Hepatocyte (in vitro differentiated cells): ENCODE data around the gene WNT2B. TPM values are rescaled to one million over a fixed set of nuclear protein-coding genes. Genes with fewer than 3 reads are reported as not detected.

ENCODE experiments used
- DNase-seq: peaks from one replicate; pipeline ENCODE4 v3.0.0-alpha.2; 2016; ENCODE audit warnings: low spot score
- H2AFZ ChIP-seq: fragments of 200-600 bp; sonication (generic); 2 replicates; pipeline ENCODE4 v1.6.0; 2016; ENCODE audit warnings: antibody characterized with exemption, mild to moderate bottlenecking
- H3K27ac ChIP-seq: fragments of 200-600 bp; sonication (generic); 2 replicates; pipeline ENCODE4 v1.5.1; 2016; ENCODE audit warnings: mild to moderate bottlenecking
- H3K27me3 ChIP-seq: fragments of 200-600 bp; sonication (generic); 2 replicates; pipeline ENCODE4 v1.6.1; 2016
- H3K36me3 ChIP-seq: fragments of 200-600 bp; sonication (generic); replicated peaks from 2 replicates; pipeline ENCODE4 v1.5.1; 2016; ENCODE audit warnings: low read depth; ENCODE audit not compliant: insufficient read depth
- H3K4me1 ChIP-seq: fragments of 200-600 bp; sonication (generic); 2 replicates; pipeline ENCODE4 v1.5.1; 2016; ENCODE audit warnings: mild to moderate bottlenecking, moderate library complexity; ENCODE audit not compliant: insufficient read depth
- H3K4me2 ChIP-seq: fragments of 200-600 bp; sonication (generic); 2 replicates; pipeline ENCODE4 v1.6.0; 2016
- H3K4me3 ChIP-seq: fragments of 200-600 bp; sonication (generic); 2 replicates; pipeline ENCODE4 v1.5.1; 2016; ENCODE audit warnings: mild to moderate bottlenecking
- H3K79me2 ChIP-seq: fragments of 200-600 bp; sonication (generic); 2 replicates; pipeline ENCODE4 v1.6.0; 2017; ENCODE audit warnings: mild to moderate bottlenecking
- H3K9me2 ChIP-seq: fragments of 200-600 bp; sonication (generic); replicated peaks from 2 replicates; pipeline ENCODE4 v1.6.0; 2017; ENCODE audit warnings: mild to moderate bottlenecking; ENCODE audit not compliant: insufficient read depth
- H3K9me3 ChIP-seq: fragments of 200-600 bp; sonication (generic); 2 replicates; pipeline ENCODE4 v1.5.1; 2016; ENCODE audit warnings: low read depth, mild to moderate bottlenecking
- H4K20me1 ChIP-seq: fragments of 200-600 bp; sonication (generic); 2 replicates; pipeline ENCODE4 v1.6.0; 2016; ENCODE audit warnings: mild to moderate bottlenecking; ENCODE audit not compliant: insufficient read depth, poor library complexity, severe bottlenecking
- EZH2 ChIP-seq: fragments of 200-600 bp; sonication (generic); IDR thresholded peaks from 2 replicates; pipeline ENCODE4 v1.6.1; 2016; ENCODE audit warnings: antibody characterized with exemption, mild to moderate bottlenecking, borderline replicate concordance
- EZH2phosphoT487 ChIP-seq: fragments of 200-600 bp; sonication (generic); IDR thresholded peaks from one replicate; pipeline ENCODE4 v1.6.1; 2018; ENCODE audit warnings: antibody characterized with exemption, mild to moderate bottlenecking, low read depth, moderate library complexity; ENCODE audit not compliant: unreplicated experiment, severe bottlenecking
- WGBS: methylation state at CpG from one replicate; pipeline ENCODE4 v1.1.6; 2016; ENCODE audit warnings: low lambda C conversion rate; ENCODE audit errors: missing lambda C conversion rate; 5-methylcytosine and 5-hydroxymethylcytosine counted together
- polyA plus RNA-seq: library from polyadenylated mRNA; unstranded; fragments of >200 nt; fragmentation: Nextera tagmentation; extraction: Ambion mirVana; gene quantifications from 2 replicates; pipeline ENCODE4 v1.2.1, GENCODE V29; 2016
- total RNA-seq: library from RNA; depleted of rRNA; stranded (reverse); fragments of >200 nt; gene quantifications from 2 replicates; pipeline ENCODE4 v1.2.3, GENCODE V29; 2014
- TF ChIP-seq, protein P1 (sequence below): fragments of 200-600 bp; sonication (generic); IDR thresholded peaks from 2 replicates; pipeline ENCODE4 v1.5.1; 2016; ENCODE audit warnings: antibody characterized with exemption, mild to moderate bottlenecking; ENCODE audit not compliant: poor library complexity

The WNT2B gene
- total and polyA plus RNA-seq, 2 experiments from 2014 or later = 2.7 to 3.8 TPM

DNA sequence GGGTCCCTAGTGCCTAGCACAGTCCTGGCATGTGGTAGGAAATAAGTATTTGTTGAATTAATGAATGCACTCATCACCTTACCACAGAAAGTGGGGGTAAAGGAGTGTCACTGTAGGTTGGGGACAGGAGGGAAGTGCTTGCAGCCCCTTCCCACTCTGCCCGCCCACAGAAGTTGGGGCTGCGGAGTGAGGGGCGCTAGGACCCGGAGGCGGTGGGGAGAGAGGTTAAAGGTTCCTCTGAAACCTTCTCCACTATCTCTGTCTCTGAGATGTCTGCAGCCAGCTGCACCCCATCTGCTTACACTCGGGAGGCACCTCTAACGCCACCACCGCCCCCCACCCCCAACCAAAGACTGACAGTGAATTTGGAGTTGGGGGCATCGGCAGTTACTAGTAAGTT lies 1.4 kb upstream of the WNT2B start:
- DNase-seq = no peak
- Histone ChIP-seq H3K4me1 (peaks cover 46% of the 10 kb centered on the region), H3K27ac (no peak overlapping the region), H3K36me3 (no peaks in the 10 kb centered on the region), H3K27me3 (peaks cover 69% of the 10 kb centered on the region), H3K9me2 (no peaks in the 10 kb centered on the region), H4K20me1 (no peaks in the 10 kb centered on the region), H3K4me3 (peak overlapping the region; percentile 67), H3K9me3 (no peaks in the 10 kb centered on the region), H3K4me2 (peak overlapping the region; percentile 95), H3K79me2 (no peaks in the 10 kb centered on the region), H2AFZ (no peak overlapping the region)
- 88% methylated on average over 6 of the region's 9 CpGs for WGBS
- TF ChIP-seq, protein P1, sequence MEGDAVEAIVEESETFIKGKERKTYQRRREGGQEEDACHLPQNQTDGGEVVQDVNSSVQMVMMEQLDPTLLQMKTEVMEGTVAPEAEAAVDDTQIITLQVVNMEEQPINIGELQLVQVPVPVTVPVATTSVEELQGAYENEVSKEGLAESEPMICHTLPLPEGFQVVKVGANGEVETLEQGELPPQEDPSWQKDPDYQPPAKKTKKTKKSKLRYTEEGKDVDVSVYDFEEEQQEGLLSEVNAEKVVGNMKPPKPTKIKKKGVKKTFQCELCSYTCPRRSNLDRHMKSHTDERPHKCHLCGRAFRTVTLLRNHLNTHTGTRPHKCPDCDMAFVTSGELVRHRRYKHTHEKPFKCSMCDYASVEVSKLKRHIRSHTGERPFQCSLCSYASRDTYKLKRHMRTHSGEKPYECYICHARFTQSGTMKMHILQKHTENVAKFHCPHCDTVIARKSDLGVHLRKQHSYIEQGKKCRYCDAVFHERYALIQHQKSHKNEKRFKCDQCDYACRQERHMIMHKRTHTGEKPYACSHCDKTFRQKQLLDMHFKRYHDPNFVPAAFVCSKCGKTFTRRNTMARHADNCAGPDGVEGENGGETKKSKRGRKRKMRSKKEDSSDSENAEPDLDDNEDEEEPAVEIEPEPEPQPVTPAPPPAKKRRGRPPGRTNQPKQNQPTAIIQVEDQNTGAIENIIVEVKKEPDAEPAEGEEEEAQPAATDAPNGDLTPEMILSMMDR = no peak
- TF ChIP-seq EZH2 (no peak), EZH2phosphoT487 (no peak)

DNA sequence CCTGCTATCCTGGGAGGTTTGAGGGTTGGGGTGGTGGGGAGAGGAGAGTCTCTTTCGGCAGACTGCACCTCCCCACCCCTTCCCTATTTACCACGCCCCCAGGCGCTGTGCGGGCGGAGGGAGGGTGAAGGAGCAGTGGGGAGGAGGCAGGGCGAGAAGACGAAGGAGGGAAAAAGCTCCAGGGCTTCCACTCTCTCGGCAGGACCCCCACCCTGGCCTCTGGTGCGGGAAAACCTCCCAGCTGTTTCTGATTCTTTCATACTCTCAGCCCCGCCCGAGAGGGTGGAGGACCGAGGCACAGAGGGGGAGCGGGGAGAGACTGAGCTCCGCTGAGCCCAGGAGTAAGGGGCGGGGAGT lies 866 bp upstream of the WNT2B start:
- Histone ChIP-seq H3K36me3 (no peaks in the 10 kb centered on the region), H3K79me2 (no peaks in the 10 kb centered on the region), H3K9me3 (no peaks in the 10 kb centered on the region), H4K20me1 (no peaks in the 10 kb centered on the region), H3K4me2 (peak overlapping the region; percentile 95), H2AFZ (peak overlapping the region; percentile 96), H3K4me1 (peaks cover 42% of the 10 kb centered on the region), H3K4me3 (peak overlapping the region; percentile 67), H3K9me2 (no peaks in the 10 kb centered on the region), H3K27ac (no peak overlapping the region), H3K27me3 (peaks cover 67% of the 10 kb centered on the region)
- peak; percentile 46 for DNase-seq
- 0% methylated on average over 10 of the region's 15 CpGs for WGBS
- TF ChIP-seq, protein P1 = no peak
- TF ChIP-seq EZH2 = no peak
- TF ChIP-seq EZH2phosphoT487 = no peak

DNA sequence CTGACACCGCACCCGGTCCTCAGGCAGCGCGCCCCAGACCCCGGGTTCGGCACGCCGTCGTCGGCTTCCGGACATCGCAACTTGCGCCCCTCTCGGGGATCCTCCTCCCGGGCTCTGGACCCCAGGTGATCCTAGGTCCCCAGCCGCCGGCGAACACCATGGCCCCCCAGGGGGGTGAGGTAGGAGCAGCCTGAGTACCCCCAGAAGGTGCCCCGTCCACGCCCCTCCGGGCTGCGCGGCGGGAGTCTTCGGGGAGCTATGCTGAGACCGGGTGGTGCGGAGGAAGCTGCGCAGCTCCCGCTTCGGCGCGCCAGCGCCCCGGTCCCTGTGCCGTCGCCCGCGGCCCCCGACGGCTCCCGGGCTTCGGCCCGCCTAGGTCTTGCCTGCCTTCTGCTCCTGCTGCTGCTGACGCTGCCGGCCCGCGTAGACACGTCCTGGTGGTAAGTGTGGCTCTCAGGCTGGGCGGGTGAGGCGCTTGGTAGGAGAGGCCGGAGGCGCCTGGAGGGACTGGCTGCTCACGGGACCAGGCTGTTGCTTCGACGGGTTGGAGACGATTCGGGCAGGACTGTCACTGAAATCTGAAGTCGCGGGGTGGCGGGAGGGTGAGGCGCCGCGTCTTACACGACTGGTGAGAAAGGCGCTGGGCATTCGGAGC lies 367 bp downstream of the WNT2B start:
- Histone ChIP-seq H2AFZ (peak overlapping the region; percentile 96), H3K4me3 (peak overlapping the region; percentile 67), H3K79me2 (no peaks in the 10 kb centered on the region), H4K20me1 (no peaks in the 10 kb centered on the region), H3K27me3 (peaks cover 55% of the 10 kb centered on the region), H3K4me1 (peaks cover 31% of the 10 kb centered on the region), H3K9me3 (no peaks in the 10 kb centered on the region), H3K4me2 (peak overlapping the region; percentile 95), H3K36me3 (no peaks in the 10 kb centered on the region), H3K9me2 (no peaks in the 10 kb centered on the region), H3K27ac (no peak overlapping the region)
- 5% methylated on average over 61 of the region's 66 CpGs for WGBS
- TF ChIP-seq EZH2 (peak; percentile 86), EZH2phosphoT487 (peak; percentile 50)
- TF ChIP-seq, protein P1 = no peak
- peak; percentile 37 for DNase-seq
